ENCODE data around the gene EMP3. TPM values are rescaled to one million over a fixed set of nuclear protein-coding genes. Genes with fewer than 3 reads are reported as not detected.
"Not testable (repeated sequence)": the region's sequence is repeated elsewhere in the genome, so short reads cannot be mapped to it uniquely, and the experiment has no call there.

The EMP3 gene
- 37.8 TPM for total RNA-seq

GRCh38 chr19:48325265-48325910, at the start of gene EMP3:
EMP3 (plus strand) TSS chr19:48325552; CDS start chr19:48326845, 1,293 bp downstream.
- peak; percentile 91 for DNase-seq

- DNase-seq = no peak
Observed at GRCh38 chr19:48279747-48280146, 45.6 kb upstream of the EMP3 start.

GRCh38 chr19:48283908-48284307, 41.4 kb upstream of the EMP3 start:
- no peak for DNase-seq

GRCh38 chr19:48284896-48285295, 40.5 kb upstream of the EMP3 start:
- DNase-seq = no peak

GRCh38 chr19:48287748-48288147, 37.6 kb upstream of the EMP3 start:
- no peak for DNase-seq

- no peak for DNase-seq
Observed at GRCh38 chr19:48290401-48290770, 35.0 kb upstream of the EMP3 start.

- peak; percentile 84 for DNase-seq
Observed at GRCh38 chr19:48290771-48291488, 34.4 kb upstream of the EMP3 start.

GRCh38 chr19:48291489-48291815, 33.9 kb upstream of the EMP3 start:
- not testable (repeated sequence) for DNase-seq

- DNase-seq = no peak
Observed at GRCh38 chr19:48292798-48293197, 32.6 kb upstream of the EMP3 start.

- no peak for DNase-seq
Observed at GRCh38 chr19:48295458-48295857, 29.9 kb upstream of the EMP3 start.

- DNase-seq = no peak
Observed at GRCh38 chr19:48296963-48297734, 28.2 kb upstream of the EMP3 start.

- no peak for DNase-seq
Observed at GRCh38 chr19:48297975-48298374, 27.4 kb upstream of the EMP3 start.

GRCh38 chr19:48301886-48302599, 23.3 kb upstream of the EMP3 start:
- DNase-seq = no peak

GRCh38 chr19:48302600-48302959, 22.8 kb upstream of the EMP3 start:
- DNase-seq = no peak

- DNase-seq = no peak
Observed at GRCh38 chr19:48303367-48303766, 22.0 kb upstream of the EMP3 start.

GRCh38 chr19:48303866-48304265, 21.5 kb upstream of the EMP3 start:
- no peak for DNase-seq

GRCh38 chr19:48308631-48309586, 16.4 kb upstream of the EMP3 start:
- no peak for DNase-seq

- not testable (repeated sequence) for DNase-seq
Observed at GRCh38 chr19:48309731-48310130, 15.6 kb upstream of the EMP3 start.

- peak; percentile 24 for DNase-seq
Observed at GRCh38 chr19:48310227-48310626, 15.1 kb upstream of the EMP3 start.

GRCh38 chr19:48311384-48311783, 14.0 kb upstream of the EMP3 start:
- no peak for DNase-seq

GRCh38 chr19:48315712-48316111, 9.6 kb upstream of the EMP3 start:
- no peak for DNase-seq

- not testable (repeated sequence) for DNase-seq
Observed at GRCh38 chr19:48317708-48317960, 7.7 kb upstream of the EMP3 start.
